GM18507 (cell line): ENCODE measurements around the gene LSP1.
A peak's percentile ranks its signal among the peaks of the same experiment; 100 is the strongest.
"Not testable (repeated sequence)": the region's sequence is repeated elsewhere in the genome, so short reads cannot be mapped to it uniquely, and the experiment has no call there.

Experiments
- DNase-seq: peaks from one replicate; pipeline ENCODE4 v3.0.0; 2011; ENCODE audit warnings: low read depth; ENCODE audit not compliant: insufficient read length; ENCODE audit errors: extremely low spot score
- FAIRE-seq: peaks from 2 replicates; lab custom pipeline; 2011; peaks lifted over from hg19 to GRCh38; lab: Jason Lieb, UNC

Gene LSP1

GRCh38 chr11:1873048-1873812, 20.3 kb downstream of the LSP1 start:
- DNase-seq (no peak), FAIRE-seq (no peak)

- not testable (repeated sequence) for FAIRE-seq
These were observed 20.9 kb downstream of the LSP1 start for GRCh38 chr11:1873813-1874150.

GRCh38 chr11:1874441-1875092, 21.7 kb downstream of the LSP1 start:
- DNase-seq: not testable (repeated sequence)

More at GRCh38 chr11:1873813-1874150, 20.9 kb downstream of the LSP1 start:
- DNase-seq: not testable (repeated sequence)

GRCh38 chr11:1875093-1875850, 22.4 kb downstream of the LSP1 start:
- no peak for DNase-seq
- FAIRE-seq: no peak

More at GRCh38 chr11:1874441-1875092, 21.7 kb downstream of the LSP1 start:
- not testable (repeated sequence) for FAIRE-seq

- not testable (repeated sequence) for DNase-seq, FAIRE-seq
These were observed 23.0 kb downstream of the LSP1 start for GRCh38 chr11:1875851-1876301.

- DNase-seq: no peak
- no peak for FAIRE-seq
These were observed 23.6 kb downstream of the LSP1 start for GRCh38 chr11:1876361-1877063.

- FAIRE-seq (no peak), DNase-seq (no peak)
These were observed 24.6 kb downstream of the LSP1 start for GRCh38 chr11:1877211-1878136.

DNA sequence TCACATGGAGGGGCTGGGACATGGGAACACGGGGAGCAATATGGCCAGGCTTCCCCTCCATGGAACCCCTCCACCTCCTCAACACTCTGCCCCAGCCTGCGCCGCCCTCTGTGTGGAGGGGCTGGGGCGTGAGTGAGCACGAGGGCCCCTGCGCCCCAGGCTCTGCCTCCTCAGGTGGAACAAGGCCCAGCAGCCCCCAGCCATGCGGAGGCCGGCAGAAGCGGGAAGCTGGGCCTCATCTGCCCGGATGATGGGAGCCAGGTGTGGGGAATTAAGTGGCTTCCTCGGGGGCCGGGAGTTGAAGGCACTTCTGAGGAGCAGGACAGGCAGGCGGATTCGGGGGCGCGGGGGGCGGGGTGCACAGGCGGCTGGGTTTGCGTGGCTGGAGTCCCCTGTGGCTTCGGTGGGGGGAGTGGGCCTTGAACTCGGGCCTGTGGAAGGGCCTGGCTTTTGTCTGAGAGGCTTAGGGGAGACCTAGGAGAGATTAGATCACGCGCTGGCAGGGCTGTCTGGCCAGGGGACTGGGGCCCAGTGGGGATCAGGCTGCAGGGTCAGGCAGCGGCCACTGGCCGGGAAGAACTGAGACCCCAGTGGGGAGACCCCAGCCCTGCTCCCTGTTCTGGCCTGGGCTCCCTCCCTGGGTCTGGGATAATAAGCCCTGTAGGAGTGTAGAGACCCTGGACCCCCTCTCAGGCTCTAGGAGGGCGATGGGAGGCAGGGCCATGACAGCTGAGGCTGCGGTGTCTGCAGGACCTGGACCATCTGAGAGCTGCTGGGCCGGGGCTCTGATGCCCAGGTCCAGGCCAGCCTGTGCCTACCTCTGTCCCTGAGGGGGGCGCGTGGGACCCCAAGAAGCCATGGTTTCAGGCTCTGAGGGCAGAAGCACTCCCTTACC, 25.5 kb downstream of the LSP1 start:
- FAIRE-seq (no peak), DNase-seq (no peak)

DNA sequence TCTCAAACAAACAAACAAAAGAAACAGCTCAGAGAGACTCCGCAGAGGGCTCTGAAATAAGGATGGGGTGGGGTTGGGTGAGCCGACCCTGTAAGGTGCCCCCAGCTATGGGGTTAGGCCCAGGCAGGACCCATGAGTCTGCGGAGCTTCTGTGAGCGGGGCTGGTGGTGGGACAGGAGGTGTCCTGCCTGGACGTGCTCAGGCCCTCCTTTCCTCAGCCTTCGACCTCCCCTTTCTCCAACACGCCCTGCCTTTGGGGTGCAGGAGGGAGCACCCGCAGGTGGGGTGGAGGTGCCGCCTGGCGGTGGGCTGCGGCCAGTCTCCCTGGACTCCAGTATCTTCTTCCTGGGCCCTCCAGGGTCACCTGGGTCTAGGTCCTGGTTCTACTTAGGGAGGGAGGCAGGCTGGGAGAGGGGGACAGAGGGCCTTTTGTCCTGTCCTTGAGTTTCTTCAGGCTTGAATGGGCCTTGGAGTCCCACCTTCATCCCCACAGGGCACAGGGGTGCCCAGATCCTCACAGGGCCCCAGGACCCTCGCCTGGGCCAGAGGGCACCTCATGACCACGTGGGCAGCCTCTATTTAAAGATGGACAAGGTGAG, 26.6 kb downstream of the LSP1 start:
- no peak for DNase-seq
- no peak for FAIRE-seq

DNA sequence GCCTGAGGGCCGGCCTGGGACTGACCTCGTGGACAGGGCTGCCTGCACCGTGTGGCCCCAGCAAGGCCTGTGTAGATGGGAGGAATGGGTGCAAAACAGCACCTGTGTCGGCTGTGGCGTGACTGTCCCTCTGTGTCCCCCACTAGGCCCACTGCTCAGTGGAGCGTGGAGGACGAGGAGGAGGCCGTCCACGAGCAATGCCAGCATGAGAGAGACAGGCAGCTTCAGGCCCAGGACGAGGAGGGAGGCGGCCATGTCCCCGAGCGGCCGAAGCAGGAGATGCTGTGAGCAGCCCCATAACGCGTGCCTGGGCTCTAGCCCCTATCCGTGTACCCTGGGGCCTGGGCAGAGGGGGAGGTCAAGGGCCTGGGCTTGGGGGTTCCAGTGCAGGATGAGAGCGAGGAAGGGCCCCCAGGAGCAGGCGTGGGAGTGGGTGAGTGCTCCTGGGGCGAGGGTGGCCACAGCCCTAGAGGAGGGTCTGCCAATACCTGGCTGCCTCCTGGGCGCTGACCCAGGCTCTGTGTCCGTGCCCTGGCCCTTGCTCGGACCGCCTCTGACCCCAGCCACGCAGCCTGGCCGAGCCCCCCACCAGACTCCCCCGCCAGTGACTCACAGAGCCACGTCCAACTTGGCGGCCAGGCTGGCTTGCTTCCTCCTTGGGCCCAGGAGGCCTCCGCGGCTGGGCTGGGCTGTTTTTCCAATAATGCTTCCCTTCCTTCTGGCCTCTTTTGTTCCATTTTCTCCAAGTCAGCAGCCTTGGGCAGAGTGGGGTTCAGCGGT, 27.2 kb downstream of the LSP1 start:
- no peak for FAIRE-seq
- no peak for DNase-seq

- no peak for FAIRE-seq
- DNase-seq: no peak
These were observed 28.0 kb downstream of the LSP1 start for GRCh38 chr11:1880746-1881441.

GRCh38 chr11:1881442-1882264, 28.8 kb downstream of the LSP1 start:
- DNase-seq: no peak
- FAIRE-seq: no peak

DNA sequence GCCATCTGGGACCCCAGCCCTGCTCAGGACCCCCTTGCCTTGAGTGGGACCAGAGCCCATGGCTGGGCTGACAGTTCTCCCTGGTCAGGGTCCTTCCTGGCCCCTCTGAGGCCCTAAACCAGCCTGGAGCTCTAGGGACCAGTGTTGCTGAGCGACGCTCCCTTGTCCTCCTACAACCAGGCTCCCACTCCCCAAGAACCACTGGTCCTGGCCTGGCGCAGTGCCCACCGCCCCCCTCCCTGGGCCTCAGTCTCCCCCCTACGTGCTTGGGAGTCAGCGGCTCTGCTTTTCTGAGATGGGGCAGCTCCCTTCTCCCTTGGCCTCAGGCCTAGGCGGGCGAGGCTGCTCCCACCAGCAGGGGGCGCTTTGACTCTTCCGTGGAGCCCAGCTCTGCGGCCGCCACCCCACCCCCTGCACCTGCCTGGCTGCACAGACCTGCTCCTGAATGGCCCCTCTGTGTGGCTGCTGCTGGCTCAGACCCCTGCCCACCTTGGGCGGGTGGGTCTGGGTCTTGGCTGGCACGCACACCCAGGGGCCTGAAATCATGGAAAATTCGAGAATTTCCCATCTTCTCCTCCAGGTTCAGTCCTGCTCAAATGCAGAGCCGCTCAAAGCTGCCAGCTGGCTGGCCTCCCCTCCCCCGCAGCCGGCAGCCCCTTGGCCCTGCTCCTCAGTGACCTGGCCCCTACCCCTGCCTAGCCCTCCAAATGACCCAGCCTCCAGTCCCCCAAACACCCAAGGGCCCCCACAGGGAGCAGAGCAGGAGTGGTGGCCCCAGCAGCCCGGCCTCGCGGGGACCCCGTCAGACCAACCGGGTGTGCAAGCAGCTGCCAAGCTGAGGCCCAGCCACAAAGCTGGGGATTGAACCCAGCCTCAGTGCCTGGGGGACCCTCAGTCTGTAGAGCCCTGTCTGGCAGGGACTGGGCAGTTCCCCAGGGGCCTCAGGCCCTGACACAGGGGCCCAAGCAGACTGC, 29.7 kb downstream of the LSP1 start:
- DNase-seq (peak; percentile 76), FAIRE-seq (peak; percentile 42)
